Measurements from ENCODE around the gene GAREM2.
"Not testable (repeated sequence)": the region's sequence is repeated elsewhere in the genome, so short reads cannot be mapped to it uniquely, and the experiment has no call there.

Gene GAREM2

GRCh38 chr2:26172871-26173775 is at the start of gene GAREM2:
Gene GAREM2, plus strand, starts transcription at chr2:26173088. Its CDS starts 133 bp downstream, at chr2:26173221.
- no peak for DNase-seq

GRCh38 chr2:26123426-26123825 is 49.5 kb upstream of the GAREM2 start:
- no peak for DNase-seq

- DNase-seq, result no peak
Measured at GRCh38 chr2:26126074-26126473, 46.8 kb upstream of the GAREM2 start.

- no peak for DNase-seq
Measured at GRCh38 chr2:26128176-26128575, 44.7 kb upstream of the GAREM2 start.

GRCh38 chr2:26130763-26131162 is 42.1 kb upstream of the GAREM2 start:
- DNase-seq, result no peak

GRCh38 chr2:26136451-26136850 is 36.4 kb upstream of the GAREM2 start:
- DNase-seq, result no peak

GRCh38 chr2:26139269-26140183 is 33.4 kb upstream of the GAREM2 start:
- no peak for DNase-seq

- DNase-seq, result no peak
Measured at GRCh38 chr2:26141145-26141769, 31.6 kb upstream of the GAREM2 start.

- no peak for DNase-seq
Measured at GRCh38 chr2:26144031-26144430, 28.9 kb upstream of the GAREM2 start.

- DNase-seq, result peak; percentile 62
Measured at GRCh38 chr2:26144953-26145680, 27.8 kb upstream of the GAREM2 start.

- DNase-seq, result no peak
Measured at GRCh38 chr2:26148501-26148900, 24.4 kb upstream of the GAREM2 start.

- no peak for DNase-seq
Measured at GRCh38 chr2:26150243-26150642, 22.6 kb upstream of the GAREM2 start.

- DNase-seq, result no peak
Measured at GRCh38 chr2:26157580-26157979, 15.3 kb upstream of the GAREM2 start.

GRCh38 chr2:26161926-26162325 is 11.0 kb upstream of the GAREM2 start:
- no peak for DNase-seq

- no peak for DNase-seq
Measured at GRCh38 chr2:26162963-26163362, 9.9 kb upstream of the GAREM2 start.

- DNase-seq, result no peak
Measured at GRCh38 chr2:26164231-26164630, 8.7 kb upstream of the GAREM2 start.

- DNase-seq, result no peak
Measured at GRCh38 chr2:26164641-26165211, 8.2 kb upstream of the GAREM2 start.

- no peak for DNase-seq
Measured at GRCh38 chr2:26165403-26165802, 7.5 kb upstream of the GAREM2 start.

- not testable (repeated sequence) for DNase-seq
Measured at GRCh38 chr2:26166541-26166940, 6.3 kb upstream of the GAREM2 start.

GRCh38 chr2:26168785-26169184 is 4.1 kb upstream of the GAREM2 start:
- DNase-seq, result no peak

GRCh38 chr2:26169226-26169625 is 3.7 kb upstream of the GAREM2 start:
- no peak for DNase-seq
